ENCODE data around the gene CCL2.

The CCL2 gene

GRCh38 chr17:34305606-34306005, 50.5 kb downstream of the CCL2 start:
- Mint-ChIP-seq H3K27ac (no peak overlapping the region), H3K4me1 (ENCODE audit: low read depth) (no peaks in the 10 kb centered on the region), H3K4me3 (no peak overlapping the region), H3K9me3 (ENCODE audit: low read depth) (no peaks in the 10 kb centered on the region), H3K27me3 (peaks cover 7% of the 10 kb centered on the region), H3K36me3 (no peaks in the 10 kb centered on the region)

- Mint-ChIP-seq H3K27ac (no peak overlapping the region), H3K4me3 (no peak overlapping the region), H3K9me3 (ENCODE audit: low read depth) (no peaks in the 10 kb centered on the region), H3K27me3 (peaks cover 8% of the 10 kb centered on the region), H3K36me3 (no peaks in the 10 kb centered on the region), H3K4me1 (ENCODE audit: low read depth) (no peaks in the 10 kb centered on the region)
Observed at GRCh38 chr17:34306466-34306865, 51.4 kb downstream of the CCL2 start.
